ENCODE results near the gene TOP3A.
A peak's percentile ranks its signal among the peaks of the same experiment; 100 is the strongest.
"Not testable (repeated sequence)": the region's sequence is repeated elsewhere in the genome, so short reads cannot be mapped to it uniquely, and the experiment has no call there.

Gene TOP3A

GRCh38 chr17:18323007-18323406 lies 8.2 kb upstream of the TOP3A start:
- DNase-seq, result no peak

GRCh38 chr17:18322522-18322921 lies 7.7 kb upstream of the TOP3A start:
- no peak for DNase-seq

- DNase-seq, result no peak
Observed at GRCh38 chr17:18321309-18321708, 6.5 kb upstream of the TOP3A start.

GRCh38 chr17:18320301-18320700 lies 5.5 kb upstream of the TOP3A start:
- no peak for DNase-seq

- DNase-seq, result no peak
Observed at GRCh38 chr17:18319604-18320256, 4.9 kb upstream of the TOP3A start.

GRCh38 chr17:18318771-18319450 lies 4.1 kb upstream of the TOP3A start:
- DNase-seq, result no peak

DNA sequence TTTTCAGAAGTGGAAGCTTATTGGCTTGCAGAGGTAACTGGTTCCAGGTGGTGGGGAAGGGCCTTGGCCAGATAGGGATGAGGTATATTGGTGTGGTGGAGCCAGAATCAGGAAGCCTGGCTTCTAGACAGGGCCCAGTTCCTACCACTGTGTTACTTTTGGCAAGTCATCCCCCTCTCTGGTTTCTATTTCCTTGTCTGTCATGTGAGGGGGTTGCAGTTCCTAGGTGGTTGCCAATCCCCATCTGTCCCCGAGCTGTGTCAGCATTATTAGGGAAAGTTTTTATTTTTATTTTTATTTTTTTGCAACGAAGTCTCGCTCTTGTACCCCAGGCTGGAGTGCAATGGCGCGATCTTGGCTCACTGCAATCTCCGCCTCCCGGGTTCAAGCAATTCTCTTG lies 3.3 kb upstream of the TOP3A start:
- DNase-seq, result no peak

- DNase-seq, result no peak
Observed at GRCh38 chr17:18315961-18316360, 1.2 kb upstream of the TOP3A start.

DNA sequence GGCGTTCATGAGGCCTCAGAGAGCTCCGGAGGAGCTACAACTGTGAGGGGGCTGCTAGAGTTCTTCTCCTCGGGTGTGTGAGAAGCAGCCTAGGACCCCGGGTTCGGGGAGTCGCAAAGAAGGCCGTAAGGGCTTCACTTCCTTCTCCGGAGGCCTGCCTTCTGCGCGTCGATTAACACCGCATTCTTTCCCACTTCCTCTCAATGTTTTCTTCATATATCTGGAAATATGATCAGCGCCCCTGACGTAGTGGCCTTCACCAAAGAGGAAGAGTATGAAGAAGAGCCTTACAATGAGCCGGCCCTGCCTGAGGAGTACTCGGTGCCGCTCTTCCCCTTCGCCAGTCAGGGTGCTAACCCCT lies 748 bp upstream of the TOP3A start:
- DNase-seq, result peak in 1 of 2 experiments; percentile 22

DNA sequence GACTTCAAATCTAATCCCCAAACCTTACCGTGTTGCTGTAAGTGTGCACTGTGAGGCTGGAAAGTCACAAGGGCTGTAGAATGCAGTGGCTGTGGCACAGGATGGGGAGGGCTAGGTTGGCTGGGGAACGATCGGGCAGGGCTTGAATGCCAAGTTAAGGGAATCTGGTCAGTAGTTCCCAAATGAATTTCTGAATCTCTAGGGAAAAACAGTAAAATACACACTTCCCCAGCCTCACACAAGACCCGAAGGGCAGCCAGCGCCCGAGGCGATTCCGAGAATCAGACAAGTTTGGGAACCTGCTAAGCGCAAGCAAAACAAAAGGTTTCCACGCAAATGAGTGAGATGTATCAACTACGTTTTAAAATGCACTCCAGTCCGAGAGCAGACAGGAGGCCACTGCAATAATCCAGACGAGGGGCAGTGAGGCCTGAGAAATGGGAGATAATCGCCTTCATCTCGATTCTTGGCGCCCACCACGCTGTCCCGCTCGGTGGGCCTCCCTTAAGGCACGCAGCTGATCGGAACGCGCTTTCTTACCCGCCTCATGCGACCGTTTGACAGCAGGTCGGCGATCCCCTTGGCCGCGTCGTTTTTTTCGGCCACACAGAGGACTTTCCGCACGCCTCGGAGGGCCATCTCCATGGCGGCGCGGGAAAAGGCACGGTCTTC lies 599 bp downstream of the TOP3A start:
- DNase-seq, result no peak

DNA sequence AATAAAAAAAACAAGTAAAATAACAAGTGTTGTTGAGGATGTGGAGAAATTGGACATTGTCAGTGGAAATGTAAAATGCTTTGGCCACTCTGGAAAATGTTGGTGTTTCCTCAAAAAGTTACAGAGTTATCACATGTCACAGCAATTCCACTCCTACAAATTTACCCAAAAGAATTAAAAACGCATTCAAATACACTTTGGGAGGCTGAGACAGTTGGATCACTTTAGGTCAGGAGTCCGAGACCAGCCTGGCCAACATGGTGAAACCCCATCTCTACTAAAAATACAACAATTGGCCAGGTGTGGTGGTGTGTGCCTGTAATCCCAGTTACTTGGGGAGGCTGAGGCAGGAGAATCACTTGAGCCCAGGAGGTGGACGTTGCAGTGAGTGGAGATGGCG lies 5.6 kb downstream of the TOP3A start:
- no peak for DNase-seq

DNA sequence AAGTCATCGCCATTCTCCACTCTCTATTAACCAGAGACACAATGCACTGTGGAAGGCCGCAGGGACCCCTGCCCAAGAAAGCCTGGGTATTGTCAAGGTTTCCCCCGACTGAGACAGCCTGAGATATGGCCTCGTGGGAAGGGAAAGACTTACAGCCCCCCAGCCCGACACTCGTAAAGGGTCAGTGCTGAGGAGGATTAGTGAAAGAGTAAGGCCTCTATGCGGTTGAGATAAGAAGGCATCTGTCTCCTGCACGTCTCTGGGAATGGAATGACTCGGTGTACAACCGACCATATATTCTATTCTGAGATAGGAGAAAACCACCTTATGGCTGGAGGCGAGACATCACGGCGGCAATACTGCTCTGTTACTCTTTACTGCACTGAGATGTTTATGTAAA lies 11.6 kb downstream of the TOP3A start:
- DNase-seq, result not testable (repeated sequence)

GRCh38 chr17:18300725-18301480 lies 13.9 kb downstream of the TOP3A start:
- no peak for DNase-seq

DNA sequence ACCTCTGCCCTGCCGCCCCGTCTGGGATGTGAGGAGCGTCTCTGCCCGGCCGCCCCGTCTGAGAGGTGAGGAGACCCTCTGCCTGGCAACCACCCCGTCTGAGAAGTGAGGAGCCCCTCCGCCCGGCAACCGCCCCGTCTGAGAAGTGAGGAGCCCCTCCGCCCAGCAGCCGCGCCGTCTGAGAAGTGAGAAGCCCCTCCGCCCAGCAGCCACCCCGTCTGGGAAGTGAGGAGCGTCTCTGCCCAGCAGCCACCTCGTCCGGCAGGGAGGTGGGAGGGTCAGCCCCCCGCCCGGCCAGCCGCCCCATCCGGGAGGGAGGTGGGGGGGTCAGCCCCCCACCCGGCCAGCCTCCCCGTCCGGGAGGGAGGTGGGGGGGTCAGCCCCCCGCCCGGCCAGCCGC lies 16.7 kb downstream of the TOP3A start:
- not testable (repeated sequence) for DNase-seq

DNA sequence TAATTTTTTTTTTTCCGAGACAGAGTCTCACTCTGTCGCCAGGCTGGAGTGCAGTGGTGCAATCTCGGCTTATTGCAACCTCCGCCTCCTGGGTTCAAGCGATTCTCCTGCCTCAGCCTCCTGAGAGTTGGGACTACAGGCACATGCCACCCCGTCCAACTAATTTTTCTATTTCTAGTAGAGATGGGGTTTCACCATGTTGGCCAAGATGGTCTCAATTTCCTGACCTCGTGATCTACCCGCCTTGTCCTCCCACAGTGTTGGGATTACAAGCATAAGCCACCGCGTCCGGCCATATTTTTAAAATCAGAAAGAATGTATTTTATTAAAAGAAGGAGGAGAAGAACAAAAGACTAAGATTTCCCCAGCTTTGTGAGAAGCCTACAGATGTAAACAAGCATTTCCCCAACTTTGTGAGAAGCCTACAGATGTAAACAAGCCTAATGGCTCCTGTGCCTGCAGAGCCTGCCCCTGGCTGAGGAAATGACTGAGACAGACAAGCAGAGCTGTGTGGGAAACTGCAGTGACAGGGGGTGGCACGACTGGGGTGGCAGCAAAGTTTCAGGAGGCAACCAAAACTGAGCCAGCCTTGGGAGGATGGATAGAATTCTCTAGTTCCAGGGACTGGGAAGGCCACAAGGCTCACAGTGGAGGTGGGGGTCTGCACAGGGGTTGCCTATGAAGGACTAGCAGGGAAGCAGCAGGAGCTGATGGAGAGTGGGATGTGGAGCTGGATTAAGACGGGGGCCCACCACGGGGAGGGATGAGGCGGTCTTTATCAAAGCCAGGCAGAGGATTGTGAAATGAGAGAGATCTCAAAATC lies 22.9 kb downstream of the TOP3A start:
- no peak for DNase-seq

- DNase-seq, result no peak
Observed at GRCh38 chr17:18285296-18285695, 29.5 kb downstream of the TOP3A start.

DNA sequence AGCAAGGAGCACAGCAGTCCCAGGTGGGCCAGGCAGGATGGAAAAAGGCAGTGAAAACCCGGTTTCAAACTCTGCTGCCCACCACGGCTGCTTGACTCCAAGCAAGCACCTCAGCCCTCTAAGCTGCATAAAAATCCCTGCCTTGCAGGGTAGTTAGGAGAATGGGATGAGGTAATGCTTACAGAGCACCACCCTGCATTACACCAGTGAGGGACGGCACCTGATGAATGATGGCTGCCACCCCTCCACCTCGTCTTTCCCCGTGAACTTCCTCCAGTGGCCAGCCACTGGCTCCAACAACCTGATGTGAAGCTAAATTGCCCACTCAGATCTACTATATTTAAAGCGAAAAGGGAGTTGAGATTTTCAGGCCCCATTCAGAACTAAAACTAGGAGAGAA lies 33.0 kb downstream of the TOP3A start:
- DNase-seq, result no peak

- no peak for DNase-seq
Observed at GRCh38 chr17:18280766-18281371, 33.9 kb downstream of the TOP3A start.

- DNase-seq, result no peak
Observed at GRCh38 chr17:18280249-18280648, 34.5 kb downstream of the TOP3A start.

- no peak for DNase-seq
Observed at GRCh38 chr17:18278867-18279266, 35.9 kb downstream of the TOP3A start.

DNA sequence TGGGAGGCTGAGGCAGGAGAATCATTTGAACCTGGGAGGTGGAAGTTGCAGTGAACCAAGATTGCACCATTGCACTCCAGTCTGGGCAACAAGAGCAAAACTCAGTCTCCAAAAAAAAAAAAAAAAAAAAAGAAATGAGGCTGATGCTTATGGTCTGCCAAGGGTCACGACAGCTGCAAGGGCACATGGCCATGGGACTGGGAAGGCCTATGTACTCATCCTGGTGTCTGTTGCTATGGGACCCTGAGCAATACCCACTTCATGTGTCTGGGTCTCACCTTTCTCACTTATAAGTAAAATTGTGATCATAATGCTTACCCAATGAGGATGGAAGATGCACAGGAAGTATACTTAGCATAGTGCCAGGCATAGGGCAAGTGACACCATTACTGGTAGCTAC lies 37.7 kb downstream of the TOP3A start:
- no peak for DNase-seq

Data from activated CD4-positive, alpha-beta T cell treated with anti-CD3 and anti-CD28 coated beads, Interleukin-2, amount 50 U/mL, for 4 hours (primary cell).